Measurements from ENCODE around the gene NEURL1B. TPM values are rescaled to one million over a fixed set of nuclear protein-coding genes. Genes with fewer than 3 reads are reported as not detected.

NEURL1B gene
- total RNA-seq, 1 donor from 2014 or later = 131 TPM

- no peaks in the 10 kb centered on the region for H3K36me3 ChIP-seq
- peaks cover 20 to 26% of the 10 kb centered on the region in 2 donors for H3K4me1 ChIP-seq
- H3K4me3 ChIP-seq = no peak overlapping the region
- no peaks in the 10 kb centered on the region for H3K27me3 ChIP-seq
- peak overlapping the region; percentile 79 to 83 for H3K27ac ChIP-seq
- DNase-seq (ENCODE audit: low spot score in 2 of 2) = peak; percentile 73 to 94
- intact Hi-C loops (cut with DNase I) = loop anchor here (1.0 to 5.0 kb wide), 2 partner anchors 218 to 428 kb away; partner anchors contain the start of gene BNIP1
- peak; percentile 80 to 84 (median 83) for TF ChIP-seq CTCF (IDR thresholded peaks at IDR 0.05)
- no peaks in the 10 kb centered on the region for H3K9me3 ChIP-seq
These were observed 73.7 kb downstream of the NEURL1B start for GRCh38 chr5:172714491-172715420.

GRCh38 chr5:172715421-172715780, 74.3 kb downstream of the NEURL1B start:
- Histone ChIP-seq H3K4me1 (peaks cover 20 to 26% of the 10 kb centered on the region in 2 donors), H3K4me3 (no peak overlapping the region), H3K27ac (peak overlapping the region; percentile 79 to 83), H3K36me3 (no peaks in the 10 kb centered on the region), H3K27me3 (no peaks in the 10 kb centered on the region), H3K9me3 (no peaks in the 10 kb centered on the region)
- no peak for DNase-seq (ENCODE audit: low spot score in 2 of 2)
- no peak for TF ChIP-seq CTCF (IDR thresholded peaks at IDR 0.05)
- intact Hi-C loops (cut with DNase I) = loop anchor here (1.0 kb wide), 1 partner anchor 217 kb away; no protein-coding TSS in a partner anchor

DNA sequence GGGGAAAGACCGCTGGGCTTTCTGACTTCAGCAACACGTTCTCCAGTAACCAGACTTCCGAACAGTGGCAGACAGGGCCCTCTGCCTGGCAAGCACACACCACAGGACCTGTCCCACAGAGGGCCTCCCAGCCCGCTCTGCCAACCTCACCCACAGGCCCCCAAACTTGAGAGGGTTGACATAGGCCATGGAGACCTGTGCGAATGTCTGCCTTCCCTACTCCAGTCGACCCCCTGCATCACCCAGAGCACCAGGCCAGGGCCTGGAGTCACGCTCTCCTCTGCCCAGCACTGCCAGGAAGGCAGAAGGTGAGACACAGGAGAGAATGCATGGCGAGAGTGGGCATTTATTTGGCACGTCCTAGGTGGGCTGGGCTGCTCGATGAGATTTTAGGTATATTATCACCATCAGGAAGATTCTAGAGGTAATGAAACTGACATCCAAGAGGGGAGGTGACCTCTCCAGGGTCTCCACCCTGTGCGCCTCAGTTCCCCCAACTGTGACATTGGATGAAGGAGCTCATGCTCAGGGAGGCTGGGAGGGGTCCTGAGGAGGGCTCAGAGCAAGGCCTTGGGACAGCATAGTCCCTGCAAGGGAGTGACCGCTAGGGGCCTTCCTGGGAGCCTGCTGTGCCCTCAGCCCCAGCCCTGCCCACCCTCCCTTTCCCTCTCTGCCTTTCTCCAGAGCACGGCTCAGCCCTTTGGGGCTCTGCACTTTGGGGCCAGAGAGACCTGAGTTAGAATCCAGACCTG, 75.0 kb downstream of the NEURL1B start:
- no peak for DNase-seq (ENCODE audit: low spot score in 2 of 2)
- Histone ChIP-seq H3K27ac (peak overlapping the region; percentile 79 to 83), H3K4me1 (peaks cover 20 to 29% of the 10 kb centered on the region in 2 donors), H3K9me3 (no peaks in the 10 kb centered on the region), H3K36me3 (no peaks in the 10 kb centered on the region), H3K27me3 (no peaks in the 10 kb centered on the region), H3K4me3 (no peak overlapping the region)
- no peak for TF ChIP-seq CTCF (IDR thresholded peaks at IDR 0.05)
- intact Hi-C loops (cut with DNase I) = loop anchor here (1.0 kb wide), 2 partner anchors 153 to 216 kb away; no protein-coding TSS in a partner anchor

- Histone ChIP-seq H3K4me1 (peaks cover 24 to 36% of the 10 kb centered on the region in 2 donors), H3K27ac (peak overlapping the region; percentile 65 to 79), H3K36me3 (no peaks in the 10 kb centered on the region), H3K4me3 (peak overlapping the region; percentile 11 to 39), H3K27me3 (no peaks in the 10 kb centered on the region), H3K9me3 (no peaks in the 10 kb centered on the region)
- TF ChIP-seq CTCF (IDR thresholded peaks at IDR 0.05) = peak; percentile 88 to 94 (median 92)
- intact Hi-C loops (cut with DNase I) = loop anchor here (1.0 kb wide), 1 partner anchor 152 kb away; no protein-coding TSS in a partner anchor
- DNase-seq (ENCODE audit: low spot score in 2 of 2) = peak in 1 of 2 donors; percentile 94
These were observed 75.8 kb downstream of the NEURL1B start for GRCh38 chr5:172716796-172717313.

DNA sequence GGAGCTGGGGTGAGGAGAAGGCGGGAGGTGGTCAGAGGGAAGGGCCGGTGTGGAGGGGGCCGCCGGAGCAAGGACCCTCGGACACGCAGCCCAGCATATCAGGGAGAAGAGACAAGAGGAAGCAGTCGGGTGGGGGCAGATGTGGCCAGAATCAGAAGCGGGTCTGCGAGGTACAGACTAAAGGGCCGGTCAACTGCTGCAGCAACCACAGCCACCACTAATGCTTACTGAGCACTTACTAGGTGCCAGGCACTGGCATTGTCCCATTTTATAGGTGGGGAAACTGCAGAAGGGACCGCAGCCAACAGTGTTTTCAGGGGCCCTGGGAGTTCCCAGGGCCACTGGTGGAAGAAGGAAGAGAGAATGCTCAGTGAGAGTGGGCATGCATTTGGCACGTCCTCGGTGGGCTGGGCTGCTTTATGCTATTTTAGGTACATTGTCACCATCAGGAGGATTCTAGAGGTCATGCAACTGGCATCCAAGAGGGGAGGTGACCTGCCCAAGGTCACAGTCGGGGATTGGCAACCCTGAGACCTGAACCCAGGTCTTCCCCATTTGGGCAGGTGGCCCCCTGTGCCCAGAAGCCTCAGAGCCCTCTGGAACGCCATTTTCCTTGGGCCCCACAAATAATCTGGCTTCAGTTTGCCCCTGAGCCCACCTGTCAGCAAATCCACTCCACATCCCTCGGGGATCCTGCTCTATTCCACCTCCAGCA, 76.6 kb downstream of the NEURL1B start:
- no peak for TF ChIP-seq CTCF (IDR thresholded peaks at IDR 0.05)
- Histone ChIP-seq H3K9me3 (no peaks in the 10 kb centered on the region), H3K4me1 (peaks cover 24 to 42% of the 10 kb centered on the region in 2 donors), H3K4me3 (no peak overlapping the region), H3K36me3 (no peaks in the 10 kb centered on the region), H3K27ac (peak overlapping the region in 1 of 2 donors; percentile 79), H3K27me3 (no peaks in the 10 kb centered on the region)
- intact Hi-C loops (cut with DNase I) = loop anchor here (2.0 kb wide), 2 partner anchors 15 to 47 kb away; no protein-coding TSS in a partner anchor
- DNase-seq (ENCODE audit: low spot score in 2 of 2) = no peak

All from ascending aorta (tissue), 2 donors.